Neural progenitor cell (in vitro differentiated cells): ENCODE results near the gene ATE1. TPM values are rescaled to one million over a fixed set of nuclear protein-coding genes. Genes with fewer than 3 reads are reported as not detected.
A peak's percentile ranks its signal among the peaks of the same experiment; 100 is the strongest.

ENCODE experiments used
- DNase-seq: peaks from one replicate; pipeline ENCODE4 v3.0.0-alpha.2; 2016; ENCODE audit warnings: low spot score
- H2AFZ ChIP-seq: fragments of 200-600 bp; sonication (generic); replicated peaks from 2 replicates; pipeline ENCODE4 v1.6.1; 2016; ENCODE audit warnings: antibody characterized with exemption
- H3F3A ChIP-seq: fragments of 200-600 bp; sonication (generic); 2 replicates; pipeline ENCODE4 v1.6.1; 2016; ENCODE audit warnings: antibody characterized with exemption, low read depth
- H3K27ac ChIP-seq: fragments of 200-600 bp; sonication (generic); 2 replicates; pipeline ENCODE4 v1.5.1; 2016; ENCODE audit warnings: mild to moderate bottlenecking
- H3K27me3 ChIP-seq: fragments of 200-600 bp; sonication (generic); 2 replicates; pipeline ENCODE4 v1.6.1; 2016; ENCODE audit warnings: mild to moderate bottlenecking, moderate library complexity
- H3K36me3 ChIP-seq: fragments of 200-600 bp; sonication (generic); 2 replicates; pipeline ENCODE4 v1.5.1; 2016
- H3K4me1 ChIP-seq: fragments of 200-600 bp; sonication (generic); 2 replicates; pipeline ENCODE4 v1.6.1; 2016; ENCODE audit warnings: mixed run types
- H3K4me2 ChIP-seq: fragments of 200-600 bp; sonication (generic); 2 replicates; pipeline ENCODE4 v1.6.1; 2016
- H3K4me3 ChIP-seq: fragments of 200-600 bp; sonication (generic); 2 replicates; pipeline ENCODE4 v1.5.1; 2016
- H3K79me2 ChIP-seq: fragments of 200-600 bp; sonication (generic); 2 replicates; pipeline ENCODE4 v1.6.1; 2016; ENCODE audit warnings: low read depth
- H3K9ac ChIP-seq: fragments of 200-600 bp; sonication (generic); 2 replicates; pipeline ENCODE4 v1.6.1; 2016
- H3K9me3 ChIP-seq: fragments of 200-600 bp; sonication (generic); 2 replicates; pipeline ENCODE4 v1.5.1; 2016; ENCODE audit warnings: low read depth
- H4K20me1 ChIP-seq: fragments of 200-600 bp; sonication (generic); 2 replicates; pipeline ENCODE4 v1.6.1; 2016; ENCODE audit warnings: low read depth
- H3K27ac Mint-ChIP-seq: 3 replicates; pipeline ENCODE4 v1.8.0; 2021; ENCODE audit warnings: mixed read lengths
- H3K27me3 Mint-ChIP-seq: 2 replicates; pipeline ENCODE4 v1.8.0; 2022; ENCODE audit warnings: low read depth, mild to moderate bottlenecking, inconsistent platforms, moderate library complexity, mixed read lengths; ENCODE audit not compliant: insufficient read depth
- H3K36me3 Mint-ChIP-seq: 3 replicates; pipeline ENCODE4 v1.8.0; 2021; ENCODE audit warnings: mixed read lengths
- H3K4me1 Mint-ChIP-seq: 3 replicates; pipeline ENCODE4 v1.8.0; 2021; ENCODE audit warnings: mixed read lengths
- H3K4me3 Mint-ChIP-seq: 3 replicates; pipeline ENCODE4 v1.8.0; 2021; ENCODE audit warnings: mild to moderate bottlenecking, moderate library complexity, mixed read lengths
- H3K9me3 Mint-ChIP-seq: 3 replicates; pipeline ENCODE4 v1.8.0; 2020; ENCODE audit warnings: mixed read lengths
- CTCF ChIP-seq: fragments of 200-600 bp; sonication (generic); IDR thresholded peaks from 2 replicates; pipeline ENCODE4 v1.5.1; 2017; ENCODE audit warnings: antibody characterized with exemption, mild to moderate bottlenecking
- EZH2 ChIP-seq: fragments of 200-600 bp; sonication (generic); IDR thresholded peaks from 2 replicates; pipeline ENCODE4 v1.6.1; 2017; ENCODE audit warnings: antibody characterized with exemption, mild to moderate bottlenecking, moderate library complexity
- EZH2phosphoT487 ChIP-seq: fragments of 200-600 bp; sonication (generic); IDR thresholded peaks from 2 replicates; pipeline ENCODE4 v1.6.1; 2017; ENCODE audit warnings: antibody characterized with exemption
- total RNA-seq: library from RNA; depleted of rRNA; stranded (reverse); fragments of >200 nt; gene quantifications from 2 replicates; pipeline ENCODE4 v1.2.3, GENCODE V29; 2015; ENCODE audit warnings: low replicate concordance

Gene ATE1
- total RNA-seq, 1 donor from 2014 or later, result 57.2 TPM

GRCh38 chr10:121709675-121710073 lies 218.2 kb downstream of the ATE1 start:
- no peaks in the 10 kb centered on the region for H3K36me3 ChIP-seq
- H3K4me1 ChIP-seq, result peaks cover 40% of the 10 kb centered on the region
- H3K27me3 Mint-ChIP-seq, result peaks cover 10% of the 10 kb centered on the region
- no peak overlapping the region for H3K9ac ChIP-seq
- H3K9me3 Mint-ChIP-seq, result peaks cover 19% of the 10 kb centered on the region
- peak overlapping the region; percentile 100 for H3K27ac Mint-ChIP-seq
- H4K20me1 ChIP-seq, result no peaks in the 10 kb centered on the region
- no peaks in the 10 kb centered on the region for H3K79me2 ChIP-seq
- peaks cover 9% of the 10 kb centered on the region for H3K36me3 Mint-ChIP-seq
- H3F3A ChIP-seq, result peaks cover 44% of the 10 kb centered on the region
- H3K4me2 ChIP-seq, result peak overlapping the region; percentile 63
- peaks cover 50% of the 10 kb centered on the region for H3K4me1 Mint-ChIP-seq
- no peaks in the 10 kb centered on the region for H3K27me3 ChIP-seq
- H3K27ac ChIP-seq, result peak overlapping the region; percentile 35
- no peak overlapping the region for H2AFZ ChIP-seq
- TF ChIP-seq EZH2, result no peak
- TF ChIP-seq CTCF, result no peak
- no peak for TF ChIP-seq EZH2phosphoT487
- H3K9me3 ChIP-seq, result no peaks in the 10 kb centered on the region
- DNase-seq, result no peak
- peak overlapping the region; percentile 81 for H3K4me3 Mint-ChIP-seq
- peak overlapping the region; percentile 26 for H3K4me3 ChIP-seq

- Histone ChIP-seq H3K36me3 (no peaks in the 10 kb centered on the region), H3K27ac (peak overlapping the region; percentile 35), H4K20me1 (no peaks in the 10 kb centered on the region), H3K27me3 (no peaks in the 10 kb centered on the region), H2AFZ (no peak overlapping the region), H3K9me3 (no peaks in the 10 kb centered on the region), H3K4me1 (peaks cover 43% of the 10 kb centered on the region), H3K9ac (no peak overlapping the region), H3K4me2 (peak overlapping the region; percentile 63), H3F3A (peaks cover 44% of the 10 kb centered on the region), H3K4me3 (peak overlapping the region; percentile 26), H3K79me2 (no peaks in the 10 kb centered on the region)
- H3K4me3 Mint-ChIP-seq, result peak overlapping the region; percentile 81
- peaks cover 10% of the 10 kb centered on the region for H3K27me3 Mint-ChIP-seq
- DNase-seq, result peak; percentile 81
- H3K36me3 Mint-ChIP-seq, result peaks cover 5% of the 10 kb centered on the region
- H3K9me3 Mint-ChIP-seq, result peaks cover 14% of the 10 kb centered on the region
- H3K27ac Mint-ChIP-seq, result peak overlapping the region; percentile 100
- peaks cover 53% of the 10 kb centered on the region for H3K4me1 Mint-ChIP-seq
- TF ChIP-seq CTCF, result peak; percentile 27
- TF ChIP-seq EZH2, result no peak
- no peak for TF ChIP-seq EZH2phosphoT487
These were observed 218.8 kb downstream of the ATE1 start for GRCh38 chr10:121708728-121709674.

- Mint-ChIP-seq H3K4me3 (no peak overlapping the region), H3K27ac (peak overlapping the region; percentile 7), H3K36me3 (no peaks in the 10 kb centered on the region), H3K9me3 (peaks cover 10% of the 10 kb centered on the region), H3K27me3 (peaks cover 15% of the 10 kb centered on the region), H3K4me1 (peaks cover 46% of the 10 kb centered on the region)
- H3F3A ChIP-seq, result peaks cover 6% of the 10 kb centered on the region
- no peaks in the 10 kb centered on the region for H3K36me3 ChIP-seq
- no peak for DNase-seq
- no peak overlapping the region for H3K9ac ChIP-seq
- no peaks in the 10 kb centered on the region for H4K20me1 ChIP-seq
- no peaks in the 10 kb centered on the region for H3K9me3 ChIP-seq
- no peaks in the 10 kb centered on the region for H3K27me3 ChIP-seq
- no peak overlapping the region for H3K4me3 ChIP-seq
- no peaks in the 10 kb centered on the region for H3K79me2 ChIP-seq
- H3K27ac ChIP-seq, result no peak overlapping the region
- peaks cover 19% of the 10 kb centered on the region for H3K4me1 ChIP-seq
- no peak for TF ChIP-seq CTCF
- TF ChIP-seq EZH2, result no peak
- no peak for TF ChIP-seq EZH2phosphoT487
- no peak overlapping the region for H3K4me2 ChIP-seq
- H2AFZ ChIP-seq, result no peak overlapping the region
These were observed 225.2 kb downstream of the ATE1 start for GRCh38 chr10:121702351-121703320.
